Embryonic facial prominence (tissue), 1 donor: ENCODE measurements around the gene STN1.

Experiments
- DNase-seq: peaks from one replicate; pipeline ENCODE4 v3.0.0-alpha.2; 2016; ENCODE audit errors: extremely low spot score

STN1 gene

DNA sequence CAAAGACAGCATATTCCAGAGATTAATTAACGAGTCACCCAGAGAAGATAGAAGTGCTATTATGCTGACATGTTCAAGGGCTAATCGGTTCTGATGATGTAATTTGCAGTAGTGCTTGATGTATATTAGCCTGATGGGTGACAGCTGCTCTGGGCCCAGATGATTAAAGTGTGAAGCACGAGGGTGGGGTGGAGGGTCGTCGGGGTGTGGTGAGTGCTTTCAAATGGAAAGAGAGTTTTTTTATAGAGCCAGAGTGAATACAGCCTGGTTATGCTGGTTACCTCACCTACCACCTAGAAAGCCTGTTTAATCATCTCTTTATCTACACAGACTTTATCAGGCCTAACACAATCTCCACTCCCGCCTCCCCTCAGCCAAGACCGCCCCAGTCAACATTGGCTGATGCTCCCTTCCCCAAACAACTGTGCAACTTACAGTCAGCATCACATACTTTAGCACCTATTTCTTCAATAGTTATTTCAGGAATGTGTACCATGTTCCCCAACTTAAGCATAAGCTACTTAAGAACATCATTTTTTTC, 11.5 kb upstream of the STN1 start:
- no peak for DNase-seq

DNA sequence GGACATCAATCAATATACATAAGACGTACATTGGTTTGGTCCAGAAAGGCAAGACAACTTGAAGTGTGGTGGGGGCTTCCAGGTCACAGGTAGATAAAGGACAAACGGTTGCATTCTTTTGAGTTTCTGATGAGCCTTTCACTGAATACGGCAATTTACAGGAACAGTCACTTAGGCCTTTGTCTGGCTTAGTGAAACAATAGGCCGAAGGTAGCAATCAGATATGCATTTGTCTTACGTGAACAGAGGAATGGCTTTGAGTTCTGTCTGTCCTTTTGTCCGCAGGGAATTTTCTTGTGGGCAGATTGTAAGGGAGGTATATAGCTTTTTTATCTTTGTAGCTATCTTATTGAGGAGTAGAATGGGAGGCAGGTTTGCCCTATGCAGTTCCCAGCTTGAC, 10.8 kb upstream of the STN1 start:
- no peak for DNase-seq

- DNase-seq: no peak
Measured at GRCh38 chr10:103926722-103927319, 8.8 kb upstream of the STN1 start.

GRCh38 chr10:103925591-103925990, 7.6 kb upstream of the STN1 start:
- DNase-seq: no peak

GRCh38 chr10:103923502-103923901, 5.5 kb upstream of the STN1 start:
- DNase-seq: no peak

GRCh38 chr10:103922659-103923058, 4.7 kb upstream of the STN1 start:
- no peak for DNase-seq

GRCh38 chr10:103921750-103922195, 3.8 kb upstream of the STN1 start:
- no peak for DNase-seq

- DNase-seq: no peak
Measured at GRCh38 chr10:103921248-103921647, 3.3 kb upstream of the STN1 start.

GRCh38 chr10:103919648-103920025, 1.7 kb upstream of the STN1 start:
- no peak for DNase-seq

GRCh38 chr10:103917302-103918052, 507 bp downstream of the STN1 start:
- DNase-seq: no peak

DNA sequence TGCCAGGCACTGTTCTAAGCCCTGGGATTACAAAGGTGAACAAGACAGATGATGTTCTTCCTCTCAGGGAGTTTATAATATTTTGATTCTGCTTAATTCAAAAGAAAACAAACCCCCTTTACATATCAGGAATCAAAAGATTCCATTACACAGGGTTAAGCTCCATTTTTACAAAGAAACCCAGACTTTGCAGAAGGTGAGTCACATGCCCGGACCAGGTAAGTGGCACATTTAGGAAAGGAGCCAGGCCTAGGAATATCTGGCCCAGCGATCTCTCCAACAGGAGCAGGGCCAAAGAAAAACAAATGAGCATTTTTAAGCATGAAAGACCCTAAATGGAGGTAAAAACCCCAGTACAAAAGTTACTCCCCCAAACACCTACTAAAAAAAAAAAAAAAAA, 1.1 kb downstream of the STN1 start:
- DNase-seq: no peak

- no peak for DNase-seq
Measured at GRCh38 chr10:103916254-103916653, 1.7 kb downstream of the STN1 start.

- no peak for DNase-seq
Measured at GRCh38 chr10:103915796-103916195, 2.2 kb downstream of the STN1 start.

- no peak for DNase-seq
Measured at GRCh38 chr10:103912759-103913158, 5.2 kb downstream of the STN1 start.

DNA sequence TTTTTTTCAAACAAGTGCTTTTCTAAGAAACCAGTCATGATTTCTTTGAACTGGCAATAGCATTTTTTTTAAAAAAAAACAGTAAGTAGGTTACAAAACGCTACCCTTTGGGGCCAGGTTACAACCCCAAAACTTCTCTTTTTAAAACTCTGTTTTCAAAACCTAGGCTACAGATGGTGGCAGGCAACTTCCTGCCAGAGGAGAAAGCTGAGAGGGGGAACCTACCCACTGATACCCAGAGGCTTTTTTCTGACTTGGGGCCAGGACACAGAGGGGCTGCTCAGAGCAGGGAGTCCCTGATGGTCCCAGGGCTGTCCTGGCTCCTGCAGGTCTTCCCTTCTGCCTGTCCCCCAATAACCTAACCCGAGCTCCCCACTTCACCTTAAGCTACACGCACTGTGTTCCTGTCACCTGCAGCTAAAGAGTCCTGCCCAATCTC, 6.9 kb downstream of the STN1 start:
- no peak for DNase-seq

DNA sequence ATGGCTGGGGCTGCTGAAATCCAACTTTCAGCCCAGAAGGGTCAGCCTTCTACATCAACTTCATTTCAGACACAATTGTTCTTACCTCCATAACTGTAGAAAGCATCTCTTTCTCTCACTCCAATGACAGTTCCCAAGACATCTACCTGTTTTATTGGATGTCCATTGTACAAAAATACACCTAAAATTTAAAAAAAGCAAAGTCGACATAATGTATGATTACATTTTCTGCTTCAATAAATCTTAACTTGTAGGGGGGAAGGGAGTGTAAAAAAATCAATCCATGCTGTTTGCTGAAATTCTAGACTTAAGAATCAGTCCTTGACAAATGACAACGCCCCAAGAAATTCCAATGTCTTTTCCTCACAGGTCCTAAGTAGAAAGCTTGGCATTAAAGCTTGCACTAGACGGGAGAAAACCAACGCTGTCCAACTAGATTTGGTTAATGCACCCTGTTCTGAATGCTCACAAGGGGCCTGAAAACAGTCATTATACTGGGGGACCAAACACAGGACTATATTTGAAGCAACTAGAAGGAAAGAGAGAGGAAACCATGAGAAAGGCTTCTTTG, 7.5 kb downstream of the STN1 start:
- no peak for DNase-seq

DNA sequence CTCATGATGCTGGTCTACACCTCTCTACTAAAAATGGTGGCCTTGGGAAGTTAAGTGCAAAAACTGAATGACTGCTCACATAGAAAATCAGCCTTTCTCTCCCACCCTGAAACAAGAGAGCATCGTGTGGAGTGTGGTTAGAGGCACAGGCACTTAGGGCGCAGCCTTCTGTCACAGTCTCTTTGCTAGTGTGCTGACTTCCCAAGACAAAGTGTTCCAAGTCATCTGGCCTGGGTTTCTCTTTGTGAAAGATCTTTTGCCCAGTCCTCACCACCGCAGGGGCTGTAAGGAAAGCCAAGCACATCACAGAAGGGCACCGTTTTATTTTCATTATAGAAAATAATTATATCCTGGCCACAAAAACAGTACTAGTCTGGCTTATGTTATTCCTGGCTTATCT, 12.5 kb downstream of the STN1 start:
- no peak for DNase-seq

DNA sequence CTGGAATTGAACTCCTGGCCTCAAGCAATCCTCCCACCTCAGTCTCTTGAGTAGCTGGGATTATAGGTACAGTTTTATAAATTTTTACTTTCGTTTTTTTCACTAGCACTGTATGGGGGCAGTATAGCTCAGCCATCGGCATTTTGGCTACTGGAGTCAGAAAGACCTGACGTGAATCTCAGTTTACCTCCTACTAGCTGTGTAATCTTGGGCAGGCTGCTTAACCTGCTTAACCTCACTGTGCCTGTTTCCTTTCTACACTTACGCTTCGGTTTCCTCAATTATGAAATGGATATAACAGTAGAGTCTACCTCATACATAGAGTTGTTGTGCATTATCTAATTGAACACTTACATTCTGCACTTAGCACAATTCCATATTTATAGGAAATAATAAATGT, 16.7 kb downstream of the STN1 start:
- no peak for DNase-seq

- DNase-seq: no peak
Measured at GRCh38 chr10:103899312-103899711, 18.7 kb downstream of the STN1 start.

- no peak for DNase-seq
Measured at GRCh38 chr10:103897241-103897774, 20.7 kb downstream of the STN1 start.

GRCh38 chr10:103896225-103896624, 21.8 kb downstream of the STN1 start:
- DNase-seq: no peak

DNA sequence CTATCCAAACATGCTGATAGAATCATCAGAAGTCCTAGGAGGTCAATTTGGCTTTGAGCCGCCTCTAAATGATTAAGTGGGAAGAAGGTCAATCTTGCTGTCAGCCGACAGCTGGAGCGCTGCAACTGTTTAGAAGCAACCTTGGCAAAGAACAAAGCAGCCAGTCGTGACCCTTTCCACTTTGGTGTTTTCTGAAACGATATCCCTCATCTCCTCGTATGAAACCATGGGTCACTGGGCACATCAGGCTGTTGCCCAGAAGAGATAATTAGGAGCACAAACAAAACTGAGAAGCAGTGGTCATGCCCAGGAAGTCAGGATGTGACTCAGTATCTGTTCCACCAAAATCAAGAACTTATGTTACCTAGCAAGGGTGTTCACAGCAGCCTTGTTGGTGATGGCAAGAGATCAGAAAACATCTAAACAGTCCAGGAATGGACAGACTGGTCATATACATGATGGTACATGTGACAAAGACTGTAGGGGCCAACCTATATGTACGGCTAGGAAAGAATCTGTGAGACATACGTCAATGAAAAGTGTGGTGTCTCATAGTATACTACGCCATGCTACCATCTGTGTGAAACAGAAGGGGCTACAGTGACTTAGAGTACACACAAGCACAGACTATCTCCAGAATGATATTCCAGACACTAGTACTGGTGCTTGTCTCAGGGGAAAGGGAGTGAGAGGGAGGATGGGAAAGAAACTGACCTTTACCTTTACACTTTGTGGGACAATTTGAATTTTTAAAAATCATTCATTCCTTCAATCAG, 22.4 kb downstream of the STN1 start:
- DNase-seq: no peak
